Measurements from ENCODE around the gene TMEM109. TPM values are rescaled to one million over a fixed set of nuclear protein-coding genes. Genes with fewer than 3 reads are reported as not detected.
A peak's percentile ranks its signal among the peaks of the same experiment; 100 is the strongest.

TMEM109 gene
- total RNA-seq, 1 donor from 2014 or later: 117 TPM

DNA sequence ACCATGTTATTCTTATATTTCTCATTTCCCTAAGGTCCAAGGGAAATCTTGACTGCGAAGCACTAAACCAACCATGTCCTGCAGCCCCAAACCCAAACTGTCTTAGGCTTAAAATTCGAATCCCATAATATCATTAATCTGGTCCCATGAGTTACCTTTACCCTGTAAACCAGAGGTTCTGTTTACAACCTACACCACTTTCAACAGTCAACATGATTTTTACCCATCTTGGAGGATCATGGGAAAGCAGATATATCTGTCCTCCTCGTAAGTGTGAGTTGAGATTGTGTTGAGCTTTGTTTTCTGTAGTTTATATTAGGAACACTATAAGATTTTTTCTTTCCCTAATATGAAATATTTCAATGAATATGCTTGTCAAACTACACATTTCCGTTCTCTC is 14.0 kb upstream of the TMEM109 start:
- H3K27me3 Mint-ChIP-seq: no peaks in the 10 kb centered on the region
- no peak for DNase-seq
- TF ChIP-seq, protein P1, sequence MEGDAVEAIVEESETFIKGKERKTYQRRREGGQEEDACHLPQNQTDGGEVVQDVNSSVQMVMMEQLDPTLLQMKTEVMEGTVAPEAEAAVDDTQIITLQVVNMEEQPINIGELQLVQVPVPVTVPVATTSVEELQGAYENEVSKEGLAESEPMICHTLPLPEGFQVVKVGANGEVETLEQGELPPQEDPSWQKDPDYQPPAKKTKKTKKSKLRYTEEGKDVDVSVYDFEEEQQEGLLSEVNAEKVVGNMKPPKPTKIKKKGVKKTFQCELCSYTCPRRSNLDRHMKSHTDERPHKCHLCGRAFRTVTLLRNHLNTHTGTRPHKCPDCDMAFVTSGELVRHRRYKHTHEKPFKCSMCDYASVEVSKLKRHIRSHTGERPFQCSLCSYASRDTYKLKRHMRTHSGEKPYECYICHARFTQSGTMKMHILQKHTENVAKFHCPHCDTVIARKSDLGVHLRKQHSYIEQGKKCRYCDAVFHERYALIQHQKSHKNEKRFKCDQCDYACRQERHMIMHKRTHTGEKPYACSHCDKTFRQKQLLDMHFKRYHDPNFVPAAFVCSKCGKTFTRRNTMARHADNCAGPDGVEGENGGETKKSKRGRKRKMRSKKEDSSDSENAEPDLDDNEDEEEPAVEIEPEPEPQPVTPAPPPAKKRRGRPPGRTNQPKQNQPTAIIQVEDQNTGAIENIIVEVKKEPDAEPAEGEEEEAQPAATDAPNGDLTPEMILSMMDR (IDR thresholded peaks at IDR 0.05): no peak
- H3K27ac Mint-ChIP-seq: peak overlapping the region; percentile 35
- H3K36me3 Mint-ChIP-seq (ENCODE audit: low read depth): peaks cover 91% of the 10 kb centered on the region
- intact Hi-C loops (cut with micrococcal nuclease): loop anchor here (1.0 to 10.0 kb wide), 4 partner anchors 69 to 635 kb away; no protein-coding TSS in a partner anchor
- no peak overlapping the region for H3K4me3 Mint-ChIP-seq
- ChIA-PET CTCF (interaction anchor here (1.0 to 4.2 kb wide), 13 partner anchors 12 to 635 kb away, joined by 3 to 34 read pairs (median 6); partner anchors contain the start of genes CD6 and TMEM109), POLR2A (interaction anchor here (1.3 to 1.5 kb wide), 2 partner anchors 14 to 69 kb away, joined by 4 to 6 read pairs; partner anchors contain the start of gene TMEM109)
- no peaks in the 10 kb centered on the region for H3K9me3 Mint-ChIP-seq
- peaks cover 16% of the 10 kb centered on the region for H3K4me1 Mint-ChIP-seq
- ATAC-seq (ENCODE audit: low read depth): no peak

DNA sequence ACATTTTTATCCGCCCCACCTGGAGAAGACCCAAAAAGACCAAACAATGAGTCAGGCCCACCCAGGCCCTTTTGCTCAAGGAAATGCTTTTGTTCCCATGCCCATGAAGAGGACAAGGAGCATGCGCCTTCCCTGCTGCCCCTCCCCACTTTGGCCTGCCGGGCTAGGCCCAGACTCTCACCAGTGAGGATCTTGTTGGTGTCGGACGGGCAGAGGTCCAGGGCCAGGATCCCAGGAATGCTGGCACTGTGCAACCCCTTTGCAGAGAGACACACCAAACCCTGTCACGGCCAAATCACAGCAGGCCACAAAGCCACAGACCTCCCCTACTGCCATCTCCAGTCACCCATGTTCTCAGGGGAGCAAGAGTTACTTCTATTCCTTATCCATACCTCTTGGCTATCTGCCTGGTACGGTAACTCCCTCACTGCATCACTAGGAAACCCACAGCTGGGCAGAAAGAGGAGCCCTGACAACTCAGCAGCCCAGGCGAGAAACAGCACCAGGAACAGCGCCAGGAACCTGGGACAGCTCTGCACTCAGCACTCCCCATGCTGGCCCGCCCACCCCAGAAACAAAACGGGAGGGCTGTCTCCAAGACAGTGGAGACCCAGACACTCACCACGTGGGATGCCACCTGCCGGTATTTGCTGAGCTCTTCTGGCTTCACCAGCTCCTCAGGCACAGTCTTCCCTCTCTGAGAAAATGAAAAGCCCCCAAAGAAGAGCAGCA is 13.1 kb upstream of the TMEM109 start:
- no peak overlapping the region for H3K4me3 Mint-ChIP-seq
- H3K36me3 Mint-ChIP-seq (ENCODE audit: low read depth): peaks cover 87% of the 10 kb centered on the region
- intact Hi-C loops (cut with micrococcal nuclease): no loop called here
- no peaks in the 10 kb centered on the region for H3K9me3 Mint-ChIP-seq
- ATAC-seq (ENCODE audit: low read depth): no peak
- H3K27ac Mint-ChIP-seq: peak overlapping the region; percentile 35
- no peak for DNase-seq
- POLR2A ChIA-PET: interaction anchor here (0.6 kb wide), 1 partner anchor 164 kb away, joined by 7 read pairs; no protein-coding TSS in a partner anchor
- CTCF ChIA-PET: interaction anchor here (1.4 to 4.2 kb wide), 5 partner anchors 11 to 69 kb away, joined by 3 to 34 read pairs (median 7); no protein-coding TSS in a partner anchor
- TF ChIP-seq, protein P1 (IDR thresholded peaks at IDR 0.05): no peak
- H3K4me1 Mint-ChIP-seq: peaks cover 24% of the 10 kb centered on the region
- H3K27me3 Mint-ChIP-seq: no peaks in the 10 kb centered on the region

DNA sequence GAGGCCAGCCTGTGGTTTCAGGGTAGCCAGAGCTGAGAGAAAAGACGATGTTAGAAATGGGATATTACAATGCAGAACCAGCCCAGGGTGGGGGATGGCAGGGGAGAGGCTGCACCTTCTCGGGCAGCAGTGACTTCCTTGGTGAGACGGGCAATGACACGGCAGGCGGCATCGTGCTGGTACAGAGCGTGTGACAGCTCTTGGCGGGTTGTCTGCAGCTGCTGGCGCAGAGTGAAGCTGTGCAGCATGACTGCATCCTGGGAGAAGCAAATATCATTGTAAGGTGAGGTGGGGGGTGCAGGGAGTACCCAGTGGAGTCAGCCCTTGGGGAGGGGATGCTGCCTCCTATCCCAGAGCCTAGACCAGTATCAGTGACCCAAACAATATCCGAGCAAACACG is 11.3 kb upstream of the TMEM109 start:
- ChIA-PET POLR2A (interaction anchor here (4.6 kb wide), 1 partner anchor 13 kb away, joined by 31 read pairs; no protein-coding TSS in a partner anchor), CTCF (interaction anchor here (2.1 to 2.4 kb wide), 2 partner anchors 9 to 13 kb away, joined by 7 to 8 read pairs; no protein-coding TSS in a partner anchor)
- no peak overlapping the region for H3K4me3 Mint-ChIP-seq
- no peak for ATAC-seq (ENCODE audit: low read depth)
- H3K27ac Mint-ChIP-seq: no peak overlapping the region
- intact Hi-C loops (cut with micrococcal nuclease): no loop called here
- TF ChIP-seq, protein P1 (IDR thresholded peaks at IDR 0.05): no peak
- no peaks in the 10 kb centered on the region for H3K9me3 Mint-ChIP-seq
- peaks cover 40% of the 10 kb centered on the region for H3K4me1 Mint-ChIP-seq
- H3K36me3 Mint-ChIP-seq (ENCODE audit: low read depth): peaks cover 74% of the 10 kb centered on the region
- no peaks in the 10 kb centered on the region for H3K27me3 Mint-ChIP-seq
- DNase-seq: no peak

DNA sequence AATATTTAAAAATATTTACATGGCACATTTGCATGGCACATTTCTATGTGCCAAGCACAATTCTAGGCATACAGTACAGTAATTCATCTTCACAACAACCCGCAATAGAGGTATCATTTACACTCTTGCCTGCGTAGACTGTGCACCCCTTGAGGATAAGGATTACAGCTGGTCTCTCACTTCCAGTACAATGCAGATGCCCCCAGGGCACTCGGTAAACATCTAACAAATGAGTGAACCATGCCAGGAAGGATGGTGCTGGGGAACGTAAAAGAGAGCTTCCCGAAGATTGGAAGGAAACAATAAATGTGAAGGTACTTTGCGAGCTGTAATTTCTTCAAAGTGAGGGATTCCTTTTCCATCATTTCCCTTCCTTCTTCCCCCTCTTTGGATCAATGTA is 8.9 kb upstream of the TMEM109 start:
- no peak for ATAC-seq (ENCODE audit: low read depth)
- H3K4me1 Mint-ChIP-seq: peaks cover 61% of the 10 kb centered on the region
- no peaks in the 10 kb centered on the region for H3K27me3 Mint-ChIP-seq
- intact Hi-C loops (cut with micrococcal nuclease): no loop called here
- H3K36me3 Mint-ChIP-seq (ENCODE audit: low read depth): peaks cover 53% of the 10 kb centered on the region
- TF ChIP-seq, protein P1 (IDR thresholded peaks at IDR 0.05): no peak
- peak overlapping the region; percentile 77 for H3K27ac Mint-ChIP-seq
- no peak for DNase-seq
- ChIA-PET POLR2A (interaction anchor here (1.0 to 4.6 kb wide), 5 partner anchors 9 to 256 kb away, joined by 3 to 31 read pairs (median 6); partner anchors contain the start of genes SLC15A3 and TMEM109), CTCF (interaction anchor here (1.0 to 2.0 kb wide), 3 partner anchors 10 to 65 kb away, joined by 3 to 7 read pairs (median 4); no protein-coding TSS in a partner anchor)
- H3K4me3 Mint-ChIP-seq: peak overlapping the region; percentile 91
- H3K9me3 Mint-ChIP-seq: peaks cover 3% of the 10 kb centered on the region
